NT2/D1 (cell line): ENCODE results near the gene NRDE2.

ENCODE experiments used
- SUZ12 ChIP-seq: IDR thresholded peaks from 2 replicates; pipeline ENCODE4 v1.6.1; 2011; ENCODE audit not compliant: insufficient read length, insufficient read depth; ENCODE audit errors: extremely low read depth
- YY1 ChIP-seq: IDR thresholded peaks from 2 replicates; pipeline ENCODE4 v1.6.1; 2011; ENCODE audit not compliant: insufficient read length, insufficient read depth
- ZNF274 ChIP-seq: IDR thresholded peaks from 2 replicates; pipeline ENCODE4 v1.6.1; 2011; ENCODE audit warnings: mild to moderate bottlenecking, low read depth, low read length

DNA sequence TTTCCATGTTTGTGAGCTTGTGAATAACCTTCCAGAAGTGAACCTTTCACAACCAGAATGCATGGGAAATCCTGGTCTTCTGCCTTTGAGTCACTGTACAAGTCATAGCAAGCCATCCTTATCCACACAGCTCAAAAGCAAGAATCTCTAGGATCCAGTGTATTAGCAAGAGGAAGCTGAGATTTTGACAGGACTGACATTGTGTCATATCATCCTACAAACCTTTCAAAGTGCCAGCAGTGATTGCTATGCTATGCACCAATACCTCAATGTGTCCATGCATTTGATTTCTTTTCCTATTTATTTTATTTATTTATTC is 13.5 kb upstream of the NRDE2 start:
- TF ChIP-seq YY1 (no peak), ZNF274 (no peak), SUZ12 (no peak)
